Esophagus muscularis mucosa (tissue), 4 donors: ENCODE results near the gene ZNF385C. TPM values are rescaled to one million over a fixed set of nuclear protein-coding genes. Genes with fewer than 3 reads are reported as not detected.

Experiments
- DNase-seq: peaks from one replicate; pipeline ENCODE4 v3.0.0-alpha.2; 2017; ENCODE audit errors: extremely low spot score
- H3K27ac ChIP-seq, 4 donors: fragments of 200-600 bp; sonication (generic); replicated peaks in 1 of 4; 1 replicate in 3 of 4; 2 replicates in 1 of 4; pipeline ENCODE4 v1.5.1; 2016 to 2019; ENCODE audit warnings: mild to moderate bottlenecking in 1 of 4
- H3K27me3 ChIP-seq, 4 donors: fragments of 200-600 bp; sonication (generic); one replicate each; pipeline versions ENCODE4 v1.5.1 to v1.6.0; 2016 to 2019
- H3K36me3 ChIP-seq, 4 donors: fragments of 200-600 bp; sonication (generic); one replicate each; pipeline ENCODE4 v1.5.1; 2016 to 2019
- H3K4me1 ChIP-seq, 4 donors: fragments of 200-600 bp; sonication (generic); one replicate each; pipeline ENCODE4 v1.5.1; 2016 to 2019
- H3K4me3 ChIP-seq, 4 donors: fragments of 200-600 bp; sonication (generic); 1 replicate in 2 of 4; 2 replicates in 2 of 4; pipeline ENCODE4 v1.5.1; 2016 to 2019; ENCODE audit warnings: mild to moderate bottlenecking in 4 of 4, moderate library complexity in 1 of 4
- H3K9me3 ChIP-seq, 4 donors: fragments of 200-600 bp; sonication (generic); 1 replicate in 3 of 4; 2 replicates in 1 of 4; pipeline ENCODE4 v1.5.1; 2016 to 2019
- EP300 ChIP-seq: sonication (generic); formaldehyde crosslinking; IDR thresholded peaks from one replicate; pipeline ENCODE4 v1.6.1; 2017; ENCODE audit warnings: antibody characterized with exemption
- POLR2A ChIP-seq: fragments of 450-650 bp; IDR thresholded peaks from one replicate; pipeline ENCODE4 v1.6.1; 2017; ENCODE audit warnings: antibody characterized with exemption, moderate library complexity, mild to moderate bottlenecking, low read depth
- POLR2AphosphoS5 ChIP-seq, 2 donors: sonication (generic); formaldehyde crosslinking; IDR thresholded peaks; one replicate each; pipeline ENCODE4 v1.6.1; 2017; ENCODE audit warnings: antibody characterized with exemption in 2 of 2
- WGBS: methylation state at CpG from one replicate; pipeline ENCODE4 v1.1.5; 2018; 5-methylcytosine and 5-hydroxymethylcytosine counted together
- intact Hi-C: fragments of 100-400 bp; cut with DNase I; formaldehyde crosslinking; loops from one replicate; pipeline ENCODE4 v1.15.1; 2023
- total RNA-seq, 4 donors: library from RNA; depleted of rRNA; stranded (reverse); fragments of >200 nt; gene quantifications; one replicate each; pipeline versions ENCODE4 v1.1.0 to v1.2.1, GENCODE V29; 2016
- TF ChIP-seq, protein P1 (sequence below), 3 experiments: fragments of 200-600 bp in 2 of 3; fragments of 450-650 bp in 1 of 3; sonication (generic) in 2 of 3; IDR thresholded peaks; one replicate each; pipeline ENCODE4 v1.5.1; 2017 to 2019; ENCODE audit warnings: antibody characterized with exemption in 3 of 3, mild to moderate bottlenecking in 2 of 3, moderate library complexity in 1 of 3

The ZNF385C gene
- total RNA-seq, 4 donors from 2014 or later = 0.39 to 0.42 TPM; not detected in 2

- peaks cover 53 to 60% (median 58%) of the 10 kb centered on the region in 4 donors for H3K36me3 ChIP-seq
- no peak for DNase-seq
- no peaks in the 10 kb centered on the region for H3K27me3 ChIP-seq
- no peak overlapping the region for H3K27ac ChIP-seq
- no peak overlapping the region for H3K4me3 ChIP-seq
- TF ChIP-seq EP300 (no peak), POLR2A (no peak), POLR2AphosphoS5 (IDR thresholded peaks at IDR 0.05) (no peak)
- TF ChIP-seq, protein P1, sequence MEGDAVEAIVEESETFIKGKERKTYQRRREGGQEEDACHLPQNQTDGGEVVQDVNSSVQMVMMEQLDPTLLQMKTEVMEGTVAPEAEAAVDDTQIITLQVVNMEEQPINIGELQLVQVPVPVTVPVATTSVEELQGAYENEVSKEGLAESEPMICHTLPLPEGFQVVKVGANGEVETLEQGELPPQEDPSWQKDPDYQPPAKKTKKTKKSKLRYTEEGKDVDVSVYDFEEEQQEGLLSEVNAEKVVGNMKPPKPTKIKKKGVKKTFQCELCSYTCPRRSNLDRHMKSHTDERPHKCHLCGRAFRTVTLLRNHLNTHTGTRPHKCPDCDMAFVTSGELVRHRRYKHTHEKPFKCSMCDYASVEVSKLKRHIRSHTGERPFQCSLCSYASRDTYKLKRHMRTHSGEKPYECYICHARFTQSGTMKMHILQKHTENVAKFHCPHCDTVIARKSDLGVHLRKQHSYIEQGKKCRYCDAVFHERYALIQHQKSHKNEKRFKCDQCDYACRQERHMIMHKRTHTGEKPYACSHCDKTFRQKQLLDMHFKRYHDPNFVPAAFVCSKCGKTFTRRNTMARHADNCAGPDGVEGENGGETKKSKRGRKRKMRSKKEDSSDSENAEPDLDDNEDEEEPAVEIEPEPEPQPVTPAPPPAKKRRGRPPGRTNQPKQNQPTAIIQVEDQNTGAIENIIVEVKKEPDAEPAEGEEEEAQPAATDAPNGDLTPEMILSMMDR (IDR thresholded peaks at IDR 0.05) = no peak
- no peaks in the 10 kb centered on the region for H3K9me3 ChIP-seq
- H3K4me1 ChIP-seq = peaks cover 39 to 51% (median 42%) of the 10 kb centered on the region in 4 donors
- intact Hi-C loops = no loop called here
- WGBS = 78% methylated on average over 12 of the region's 12 CpGs
Measured at GRCh38 chr17:42125565-42125964, 27.3 kb upstream of the ZNF385C start.

GRCh38 chr17:42124256-42124655 is 26.0 kb upstream of the ZNF385C start:
- no peak for DNase-seq
- Histone ChIP-seq H3K9me3 (no peaks in the 10 kb centered on the region), H3K36me3 (peaks cover 44 to 50% (median 47%) of the 10 kb centered on the region in 4 donors), H3K27me3 (no peaks in the 10 kb centered on the region), H3K4me1 (peaks cover 35 to 52% (median 41%) of the 10 kb centered on the region in 4 donors), H3K27ac (no peak overlapping the region), H3K4me3 (no peak overlapping the region)
- intact Hi-C loops = no loop called here
- WGBS = 95% methylated on average over 3 of the region's 3 CpGs
- TF ChIP-seq EP300 = no peak
- TF ChIP-seq POLR2AphosphoS5 (IDR thresholded peaks at IDR 0.05) = no peak
- TF ChIP-seq POLR2A = no peak
- TF ChIP-seq, protein P1 (IDR thresholded peaks at IDR 0.05) = no peak

DNA sequence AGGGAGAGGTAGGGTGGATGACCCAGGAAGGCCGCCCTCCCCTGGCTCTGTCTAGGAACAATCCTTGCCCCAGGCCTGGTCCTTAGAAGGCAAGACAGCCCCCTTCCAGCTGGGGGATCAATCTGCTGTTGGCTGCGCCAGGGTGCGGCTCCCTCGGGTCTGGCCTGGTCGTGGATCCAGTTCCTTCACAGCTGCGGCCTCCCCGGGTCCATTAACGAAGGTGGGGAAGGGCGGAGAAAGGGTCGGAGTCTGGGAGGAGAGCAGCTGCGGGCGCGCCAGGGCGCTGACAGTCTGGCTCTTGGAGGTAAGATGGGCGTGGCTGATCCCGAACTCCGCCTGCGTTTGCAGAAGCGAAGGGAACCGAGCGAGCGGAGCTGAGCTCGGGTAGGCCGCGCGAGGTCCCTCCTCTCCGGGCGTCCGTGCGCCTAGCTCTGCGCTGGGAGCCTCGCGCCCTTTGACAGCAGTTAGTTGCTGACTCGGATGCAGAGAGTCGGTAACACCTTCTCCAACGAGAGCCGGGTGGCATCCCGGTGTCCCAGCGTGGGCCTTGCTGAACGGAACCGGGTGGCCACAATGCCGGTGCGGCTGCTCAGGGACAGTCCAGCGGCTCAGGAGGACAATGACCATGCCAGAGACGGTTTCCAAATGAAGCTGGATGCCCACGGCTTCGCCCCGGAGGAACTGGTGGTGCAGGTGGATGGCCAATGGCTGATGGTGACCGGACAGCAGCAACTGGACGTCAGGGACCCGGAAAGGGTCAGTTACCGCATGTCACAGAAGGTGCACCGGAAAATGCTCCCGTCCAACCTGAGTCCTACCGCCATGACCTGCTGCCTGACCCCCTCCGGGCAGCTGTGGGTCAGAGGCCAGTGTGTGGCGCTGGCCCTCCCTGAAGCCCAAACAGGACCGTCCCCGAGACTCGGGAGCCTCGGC is 24.4 kb upstream of the ZNF385C start, which contains the start of gene HSPB9:
Gene HSPB9, plus strand, starts transcription at position 434 of the 933 bp plus-strand sequence. Its CDS starts 47 bp downstream, at position 481.
- Histone ChIP-seq H3K4me3 (peak within 1 kb of the TSS; percentile 35 to 83 (median 72)), H3K36me3 (peaks cover 28 to 50% (median 41%) of the 10 kb centered on the region in 4 donors), H3K4me1 (peaks cover 23 to 42% (median 36%) of the 10 kb centered on the region in 4 donors), H3K27ac (peak within 1 kb of the TSS; percentile 15 to 53 (median 37)), H3K9me3 (no peaks in the 10 kb centered on the region), H3K27me3 (no peaks in the 10 kb centered on the region)
- DNase-seq = no peak
- WGBS = 77% methylated on average over 24 of the region's 61 CpGs
- intact Hi-C loops = no loop called here
- TF ChIP-seq POLR2AphosphoS5 (IDR thresholded peaks at IDR 0.05) (no peak), POLR2A (no peak), EP300 (no peak)
- TF ChIP-seq, protein P1 (IDR thresholded peaks at IDR 0.05) = no peak

GRCh38 chr17:42120770-42121769 is 22.8 kb upstream of the ZNF385C start, which contains the start of gene KAT2A:
KAT2A (minus strand) TSS chr17:42121367; CDS start chr17:42121304, 63 bp downstream.
- Histone ChIP-seq H3K27ac (peak within 1 kb of the TSS; percentile 52 to 63 (median 56)), H3K4me3 (peak within 1 kb of the TSS; percentile 68 to 89 (median 80)), H3K36me3 (peaks cover 12 to 47% (median 33%) of the 10 kb centered on the region in 4 donors), H3K27me3 (no peaks in the 10 kb centered on the region), H3K4me1 (peaks cover 23 to 52% (median 41%) of the 10 kb centered on the region in 4 donors), H3K9me3 (no peaks in the 10 kb centered on the region)
- intact Hi-C loops = no loop called here
- DNase-seq = no peak
- WGBS = 11% methylated on average over 26 of the region's 57 CpGs
- TF ChIP-seq, protein P1 (IDR thresholded peaks at IDR 0.05) = no peak
- TF ChIP-seq POLR2AphosphoS5 (IDR thresholded peaks at IDR 0.05) = peak; percentile 84 to 92
